Tibial nerve (tissue), 4 donors: ENCODE results near the gene MSN.

Source experiments
- CTCF ChIP-seq, 5 experiments: fragments of 200-600 bp in 3 of 5; fragments of 450-650 bp in 2 of 5; sonication (generic) in 3 of 5; IDR thresholded peaks; one replicate each; pipeline ENCODE4 v1.5.1; 2016 to 2019; ENCODE audit warnings: antibody characterized with exemption in 5 of 5, mild to moderate bottlenecking in 3 of 5, moderate library complexity in 2 of 5
- EP300 ChIP-seq, 2 donors: sonication (generic); formaldehyde crosslinking; IDR thresholded peaks; one replicate each; pipeline ENCODE4 v1.6.1; 2017; ENCODE audit warnings: antibody characterized with exemption in 2 of 2, mild to moderate bottlenecking in 1 of 2
- POLR2A ChIP-seq, 2 donors: fragments of 450-650 bp; IDR thresholded peaks; one replicate each; pipeline ENCODE4 v1.6.1; 2017; ENCODE audit warnings: antibody characterized with exemption in 2 of 2, mild to moderate bottlenecking in 2 of 2, moderate library complexity in 2 of 2

DNA sequence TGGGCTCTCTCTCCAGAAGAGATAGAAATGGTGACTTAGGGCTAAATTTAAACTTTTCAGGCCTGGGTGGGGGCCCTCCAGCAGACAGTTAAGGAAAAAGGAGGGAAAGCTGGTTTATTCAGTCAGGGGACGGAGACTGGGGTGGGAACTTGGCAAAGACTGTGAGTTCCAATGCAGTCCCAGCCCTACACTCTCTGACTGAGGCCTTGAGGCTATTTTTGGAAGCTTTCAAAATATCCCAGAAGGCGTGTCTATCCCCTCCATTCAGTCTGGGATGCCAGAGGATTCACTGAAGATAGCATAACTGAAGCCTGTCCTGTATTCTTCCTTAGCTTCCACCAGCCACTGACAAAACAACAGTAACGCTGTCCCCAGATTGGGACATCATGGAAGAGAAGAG, 32.1 kb upstream of the MSN start:
- TF ChIP-seq CTCF (IDR thresholded peaks at IDR 0.05), result no peak
- no peak for TF ChIP-seq POLR2A (IDR thresholded peaks at IDR 0.05)
- peak in 1 of 2 donors; percentile 24 for TF ChIP-seq EP300 (IDR thresholded peaks at IDR 0.05)
